Mesendoderm (in vitro differentiated cells): ENCODE data around the gene LACTBL1.
A peak's percentile ranks its signal among the peaks of the same experiment; 100 is the strongest.
"Not testable (repeated sequence)": the region's sequence is repeated elsewhere in the genome, so short reads cannot be mapped to it uniquely, and the experiment has no call there.

Source experiments
- DNase-seq: peaks from one replicate; pipeline ENCODE4 v3.0.0; 2013
- H2AK5ac ChIP-seq: 2 replicates; pipeline ENCODE4 v1.6.1; 2013; ENCODE audit warnings: low read length, inconsistent platforms
- H2BK120ac ChIP-seq: 2 replicates; pipeline ENCODE4 v1.6.1; 2013; ENCODE audit warnings: low read depth, mild to moderate bottlenecking, low read length, moderate library complexity, mixed read lengths
- H2BK15ac ChIP-seq: replicated peaks from 2 replicates; pipeline ENCODE4 v1.6.1; 2013; ENCODE audit warnings: low read depth, mild to moderate bottlenecking, moderate library complexity
- H2BK5ac ChIP-seq: 2 replicates; pipeline ENCODE4 v1.6.1; 2013; ENCODE audit warnings: low read length, inconsistent platforms
- H3K18ac ChIP-seq: 2 replicates; pipeline ENCODE4 v1.6.1; 2013; ENCODE audit warnings: mild to moderate bottlenecking, low read length, mixed read lengths
- H3K23ac ChIP-seq: one replicate; pipeline ENCODE4 v1.6.1; 2013; ENCODE audit warnings: low read length
- H3K27ac ChIP-seq: 2 replicates; pipeline ENCODE4 v1.5.1; 2013; ENCODE audit warnings: low read depth, mild to moderate bottlenecking, inconsistent platforms, low read length, moderate library complexity
- H3K27me3 ChIP-seq: 2 replicates; pipeline ENCODE4 v1.6.1; 2013; ENCODE audit warnings: low read length, control low read depth, mild to moderate bottlenecking, inconsistent platforms; ENCODE audit not compliant: insufficient read depth, poor library complexity
- H3K36me3 ChIP-seq: 2 replicates; pipeline ENCODE4 v1.6.1; 2013; ENCODE audit warnings: low read length, inconsistent platforms; ENCODE audit not compliant: control insufficient read depth, insufficient read depth
- H3K4ac ChIP-seq: one replicate; pipeline ENCODE4 v1.6.1; 2013; ENCODE audit warnings: low read depth, mild to moderate bottlenecking, low read length, moderate library complexity
- H3K4me1 ChIP-seq: 2 replicates; pipeline ENCODE4 v1.6.1; 2013; ENCODE audit warnings: low read depth, low read length, inconsistent platforms; ENCODE audit not compliant: control insufficient read depth
- H3K4me2 ChIP-seq: 2 replicates; pipeline ENCODE4 v1.6.1; 2013; ENCODE audit warnings: low read length
- H3K4me3 ChIP-seq: 2 replicates; pipeline ENCODE4 v1.5.1; 2013; ENCODE audit warnings: mild to moderate bottlenecking, low read length
- H3K56ac ChIP-seq: one replicate; pipeline ENCODE4 v1.6.1; 2013; ENCODE audit warnings: low read length
- H3K79me1 ChIP-seq: 2 replicates; pipeline ENCODE4 v1.6.1; 2013; ENCODE audit warnings: low read length, inconsistent platforms
- H3K79me2 ChIP-seq: 2 replicates; pipeline ENCODE4 v1.6.1; 2013; ENCODE audit warnings: mild to moderate bottlenecking, low read length; ENCODE audit not compliant: control insufficient read depth, insufficient read depth
- H3K9ac ChIP-seq: 2 replicates; pipeline ENCODE4 v1.6.1; 2013; ENCODE audit warnings: low read length, inconsistent platforms
- H4K5ac ChIP-seq: one replicate; pipeline ENCODE4 v1.6.1; 2013; ENCODE audit warnings: low read length
- H4K8ac ChIP-seq: one replicate; pipeline ENCODE4 v1.6.1; 2013; ENCODE audit warnings: low read depth, mild to moderate bottlenecking, control low read depth, low read length, moderate library complexity
- WGBS: extraction: QIAGEN DNeasy Blood & Tissue Kit; methylation state at CpG from one replicate; pipeline ENCODE4 v1.1.7; 2013; ENCODE audit warnings: low lambda C conversion rate, missing lambda C conversion rate; ENCODE audit not compliant: insufficient coverage; ENCODE audit errors: extremely low coverage; 5-methylcytosine and 5-hydroxymethylcytosine counted together

The LACTBL1 gene

GRCh38 chr1:22949822-22950331 is 22.8 kb downstream of the LACTBL1 start:
- no peaks in the 10 kb centered on the region for H3K36me3 ChIP-seq
- no peak overlapping the region for H2BK5ac ChIP-seq
- H3K56ac ChIP-seq, result no peak overlapping the region
- no peaks in the 10 kb centered on the region for H3K79me1 ChIP-seq
- H3K79me2 ChIP-seq, result no peaks in the 10 kb centered on the region
- H4K8ac ChIP-seq, result no peak overlapping the region
- no peak overlapping the region for H3K4me3 ChIP-seq
- no peak overlapping the region for H2BK15ac ChIP-seq
- H3K4me2 ChIP-seq, result no peak overlapping the region
- no peak overlapping the region for H3K4ac ChIP-seq
- H3K23ac ChIP-seq, result no peak overlapping the region
- H3K27ac ChIP-seq, result no peak overlapping the region
- H3K4me1 ChIP-seq, result no peaks in the 10 kb centered on the region
- no peak overlapping the region for H2AK5ac ChIP-seq
- peaks cover 2% of the 10 kb centered on the region for H3K27me3 ChIP-seq
- no peak overlapping the region for H3K9ac ChIP-seq
- DNase-seq, result no peak
- H3K18ac ChIP-seq, result no peak overlapping the region
- WGBS, result no CpG with 5 or more reads among the region's 5 CpGs
- no peak overlapping the region for H4K5ac ChIP-seq
- H2BK120ac ChIP-seq, result no peak overlapping the region

DNA sequence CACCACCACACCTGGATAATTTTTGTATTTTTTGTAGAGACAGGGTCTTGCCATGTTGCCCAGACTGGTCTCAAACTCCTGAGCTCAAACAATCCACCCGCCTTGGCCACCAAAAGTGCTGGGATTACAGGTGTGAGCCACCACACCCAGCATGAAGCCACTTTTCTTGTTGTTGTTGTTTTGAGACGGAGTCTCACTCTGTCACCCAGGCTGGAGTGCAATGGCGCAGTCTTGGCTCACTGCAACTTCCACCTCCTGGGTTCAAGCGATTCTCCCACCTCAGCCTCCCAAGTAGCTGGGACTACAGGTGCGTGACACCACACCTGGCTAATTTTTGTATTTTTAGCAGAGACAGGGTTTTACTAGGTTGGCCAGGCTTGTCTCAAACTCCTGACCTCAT is 27.5 kb downstream of the LACTBL1 start:
- H2BK5ac ChIP-seq, H3K4ac ChIP-seq, H3K56ac ChIP-seq, H3K27ac ChIP-seq, H3K36me3 ChIP-seq, H3K9ac ChIP-seq, H2BK15ac ChIP-seq, H3K18ac ChIP-seq, H3K79me1 ChIP-seq, H3K4me2 ChIP-seq, H3K79me2 ChIP-seq, H3K4me1 ChIP-seq, H3K23ac ChIP-seq, H2BK120ac ChIP-seq, H3K4me3 ChIP-seq, H4K5ac ChIP-seq, H3K27me3 ChIP-seq, H2AK5ac ChIP-seq, H4K8ac ChIP-seq, DNase-seq: not testable (repeated sequence)
- WGBS, result no CpG with 5 or more reads among the region's 5 CpGs

- Histone ChIP-seq H3K79me2 (no peaks in the 10 kb centered on the region), H3K79me1 (no peaks in the 10 kb centered on the region), H3K56ac (no peak overlapping the region), H3K36me3 (no peaks in the 10 kb centered on the region), H4K8ac (no peak overlapping the region), H3K4me3 (no peak overlapping the region), H3K23ac (no peak overlapping the region), H3K9ac (no peak overlapping the region), H3K4me2 (no peak overlapping the region), H3K27ac (no peak overlapping the region), H3K4me1 (no peaks in the 10 kb centered on the region), H4K5ac (no peak overlapping the region), H2BK120ac (no peak overlapping the region), H2AK5ac (no peak overlapping the region), H3K27me3 (no peaks in the 10 kb centered on the region), H2BK15ac (no peak overlapping the region), H3K4ac (no peak overlapping the region), H2BK5ac (no peak overlapping the region), H3K18ac (no peak overlapping the region)
- no peak for DNase-seq
- WGBS, result no CpG with 5 or more reads among the region's 4 CpGs
Measured at GRCh38 chr1:22944346-22945055, 28.2 kb downstream of the LACTBL1 start.

DNA sequence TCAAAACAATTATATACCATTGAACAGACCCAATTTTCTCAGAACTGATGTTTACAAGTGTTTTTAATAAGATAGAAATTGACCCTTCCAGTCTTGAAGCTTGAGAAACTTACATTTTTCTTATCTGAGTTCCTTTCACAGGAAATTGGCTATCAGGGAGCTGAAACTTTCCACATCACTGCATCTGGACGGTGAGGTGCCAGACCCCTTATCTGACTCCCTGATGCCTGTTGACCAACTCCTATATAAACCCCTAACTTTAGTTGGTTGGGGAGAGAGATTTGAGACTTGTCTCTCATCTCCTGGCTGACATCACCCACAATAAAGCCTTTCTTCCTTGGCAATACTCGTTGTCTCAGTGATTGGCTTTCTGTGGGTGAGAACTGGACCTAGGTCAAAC is 31.4 kb downstream of the LACTBL1 start:
- no peak overlapping the region for H2AK5ac ChIP-seq
- H3K18ac ChIP-seq, result no peak overlapping the region
- H2BK5ac ChIP-seq, result no peak overlapping the region
- H3K4me2 ChIP-seq, result no peak overlapping the region
- H3K4me3 ChIP-seq, result no peak overlapping the region
- H3K56ac ChIP-seq, result no peak overlapping the region
- no peak overlapping the region for H3K27ac ChIP-seq
- no peaks in the 10 kb centered on the region for H3K36me3 ChIP-seq
- no peaks in the 10 kb centered on the region for H3K27me3 ChIP-seq
- no peak overlapping the region for H2BK15ac ChIP-seq
- no peaks in the 10 kb centered on the region for H3K4me1 ChIP-seq
- no peaks in the 10 kb centered on the region for H3K79me1 ChIP-seq
- no peak overlapping the region for H3K23ac ChIP-seq
- no peak overlapping the region for H3K4ac ChIP-seq
- no peak overlapping the region for H3K9ac ChIP-seq
- no peaks in the 10 kb centered on the region for H3K79me2 ChIP-seq
- DNase-seq, result peak; percentile 77
- no CpG with 5 or more reads among the region's 2 CpGs for WGBS
- H2BK120ac ChIP-seq, result no peak overlapping the region
- H4K5ac ChIP-seq, result no peak overlapping the region
- no peak overlapping the region for H4K8ac ChIP-seq

GRCh38 chr1:22936681-22937080 is 36.0 kb downstream of the LACTBL1 start:
- WGBS, result no CpG with 5 or more reads among the region's 2 CpGs

DNA sequence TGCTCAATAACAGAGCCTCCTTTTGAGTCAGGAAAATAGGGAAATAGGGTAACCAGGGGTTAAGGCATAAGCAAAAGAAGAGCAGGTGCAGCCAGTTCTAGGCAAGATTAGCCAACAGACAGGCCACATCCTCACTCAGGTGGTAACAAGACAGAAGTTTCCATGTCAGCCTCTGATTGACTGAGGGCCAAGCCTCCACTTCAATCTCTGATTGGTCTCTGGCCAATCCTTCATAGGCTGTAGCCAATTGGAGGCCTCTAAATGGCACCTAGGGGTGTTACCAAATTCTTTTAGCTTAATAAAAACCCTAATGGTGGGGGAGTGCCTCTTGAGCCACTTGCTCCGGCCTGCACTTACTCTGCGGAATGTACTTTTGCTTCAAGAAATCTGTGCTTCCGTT is 37.2 kb downstream of the LACTBL1 start:
- Histone ChIP-seq H4K8ac (no peak overlapping the region), H3K4me3 (no peak overlapping the region), H3K4ac (no peak overlapping the region), H2BK5ac (no peak overlapping the region), H2AK5ac (no peak overlapping the region), H4K5ac (no peak overlapping the region), H3K36me3 (no peaks in the 10 kb centered on the region), H3K79me2 (no peaks in the 10 kb centered on the region), H2BK15ac (no peak overlapping the region), H3K23ac (no peak overlapping the region), H3K27ac (no peak overlapping the region), H2BK120ac (no peak overlapping the region), H3K79me1 (no peaks in the 10 kb centered on the region), H3K56ac (no peak overlapping the region), H3K4me2 (no peak overlapping the region), H3K4me1 (no peaks in the 10 kb centered on the region), H3K18ac (no peak overlapping the region), H3K27me3 (no peaks in the 10 kb centered on the region), H3K9ac (no peak overlapping the region)
- WGBS, result no CpG with 5 or more reads among the region's 3 CpGs
- DNase-seq, result no peak

More at GRCh38 chr1:22936681-22937080, 36.0 kb downstream of the LACTBL1 start:
- H3K4me1 ChIP-seq, result no peaks in the 10 kb centered on the region
- no peaks in the 10 kb centered on the region for H3K79me2 ChIP-seq
- H4K5ac ChIP-seq, result no peak overlapping the region
- no peak overlapping the region for H2BK5ac ChIP-seq
- H2AK5ac ChIP-seq, result no peak overlapping the region
- H4K8ac ChIP-seq, result no peak overlapping the region
- H3K36me3 ChIP-seq, result no peaks in the 10 kb centered on the region
- H3K18ac ChIP-seq, result no peak overlapping the region
- no peak overlapping the region for H3K4ac ChIP-seq
- H3K56ac ChIP-seq, result no peak overlapping the region
- DNase-seq, result no peak
- no peak overlapping the region for H2BK120ac ChIP-seq
- H2BK15ac ChIP-seq, result no peak overlapping the region
- no peak overlapping the region for H3K27ac ChIP-seq
- H3K79me1 ChIP-seq, result no peaks in the 10 kb centered on the region
- H3K4me3 ChIP-seq, result no peak overlapping the region
- H3K23ac ChIP-seq, result no peak overlapping the region
- H3K27me3 ChIP-seq, result no peaks in the 10 kb centered on the region
- H3K9ac ChIP-seq, result no peak overlapping the region
- no peak overlapping the region for H3K4me2 ChIP-seq
